K562 (cell line): Measurements from ENCODE around the gene TMEM164. TPM values are rescaled to one million over a fixed set of nuclear protein-coding genes. Genes with fewer than 3 reads are reported as not detected.

Source experiments
- ARNT ChIP-seq, 2 experiments: fragments of 450-650 bp; IDR thresholded peaks; 2 replicates each; pipeline ENCODE4 v1.6.1; 2016; ENCODE audit warnings: mild to moderate bottlenecking in 1 of 2
- CTBP1 ChIP-seq: fragments of 450-650 bp; IDR thresholded peaks from 2 replicates; pipeline ENCODE4 v1.6.1; 2016; ENCODE audit warnings: borderline replicate concordance
- DPF2 ChIP-seq: fragments of 450-650 bp; IDR thresholded peaks from 2 replicates; pipeline ENCODE4 v1.6.1; 2016
- FOXK2 ChIP-seq, 2 experiments: fragments of 450-650 bp; IDR thresholded peaks in 1 of 2; conservative IDR thresholded peaks in 1 of 2; 2 replicates each; pipeline ENCODE4 v1.6.1; 2016; ENCODE audit warnings: low read depth in 2 of 2, mild to moderate bottlenecking in 1 of 2
- GABPA ChIP-seq: fragments of 200-800 bp; sonication (Bioruptor generic); conservative IDR thresholded peaks from 2 replicates; pipeline ENCODE4 v1.6.1; 2016; ENCODE audit warnings: low read depth, missing genetic modification characterization, missing compliant biosample characterization
- GTF2E2 ChIP-seq: fragments of 200-800 bp; sonication (Bioruptor generic); IDR thresholded peaks from 2 replicates; pipeline ENCODE4 v1.6.1; 2016; ENCODE audit warnings: missing genetic modification characterization, missing compliant biosample characterization
- HDAC1 ChIP-seq, 2 experiments: fragments of 450-650 bp; IDR thresholded peaks; 2 replicates each; pipeline ENCODE4 v1.6.1; 2016 to 2017; ENCODE audit warnings: inconsistent platforms in 1 of 2, mild to moderate bottlenecking in 1 of 2, moderate library complexity in 1 of 2
- HNRNPL ChIP-seq: fragments of 200-400 bp; formaldehyde crosslinking; IDR thresholded peaks from 2 replicates; pipeline ENCODE4 v1.6.1; 2017; ENCODE audit warnings: low read depth, mild to moderate bottlenecking, low read length
- KAT7 ChIP-seq: sonication (generic); formaldehyde crosslinking; IDR thresholded peaks from 2 replicates; pipeline ENCODE4 v1.8.0; 2022; ENCODE audit warnings: missing genetic modification reagents, mild to moderate bottlenecking, borderline replicate concordance
- NFIC ChIP-seq: fragments of 450-650 bp; IDR thresholded peaks from 2 replicates; pipeline ENCODE4 v1.6.1; 2017; ENCODE audit warnings: mild to moderate bottlenecking, inconsistent platforms
- NFRKB ChIP-seq: fragments of 450-650 bp; IDR thresholded peaks from 2 replicates; pipeline ENCODE4 v1.6.1; 2016; ENCODE audit warnings: low read depth
- SRSF9 ChIP-seq: fragments of 200-400 bp; formaldehyde crosslinking; IDR thresholded peaks from 2 replicates; pipeline ENCODE4 v1.6.1; 2017; ENCODE audit warnings: low read depth, low read length, borderline replicate concordance
- ZBTB7A ChIP-seq: IDR thresholded peaks from 2 replicates; pipeline ENCODE4 v1.6.1; 2011; ENCODE audit warnings: low read depth, mild to moderate bottlenecking, low read length, moderate library complexity, borderline replicate concordance; ENCODE audit not compliant: control insufficient read depth
- ZNF395 ChIP-seq: fragments of 200-800 bp; sonication (Bioruptor generic); IDR thresholded peaks from 2 replicates; pipeline ENCODE4 v1.6.1; 2017; ENCODE audit warnings: missing genetic modification characterization, missing compliant biosample characterization
- ZNF589 ChIP-seq: fragments of 200-800 bp; sonication (Bioruptor generic); IDR thresholded peaks from 2 replicates; pipeline ENCODE4 v1.6.1; 2016; ENCODE audit warnings: low read depth, missing genetic modification characterization, missing compliant biosample characterization
- polyA plus RNA-seq, 8 experiments: library from polyadenylated mRNA; depleted of rRNA in 4 of 8; stranded (reverse) in 5 of 8; unstranded in 3 of 8; fragments of >200 nt; fragmentation: Nextera tagmentation in 2 of 8; fragmentation: Illumina TruSeq in 1 of 8; extraction: Ambion mirVana in 2 of 8; extraction: Trizol in 1 of 8; gene quantifications; 2 replicates each; pipeline versions ENCODE4 v1.2.1 to v1.2.3, GENCODE V29; 2011 to 2014; ENCODE audit warnings: inconsistent platforms in 1 of 8, missing spikeins in 1 of 8
- total RNA-seq, 7 experiments: library from RNA; depleted of rRNA in 6 of 7; stranded (reverse); fragments of >200 nt in 6 of 7; fragmentation: Illumina TruSeq in 2 of 7; extraction: Trizol in 2 of 7; gene quantifications; 2 replicates each; pipeline versions ENCODE4 v1.2.1 to v1.2.3, GENCODE V29; 2011 to 2021; ENCODE audit warnings: low replicate concordance in 1 of 7
- TF ChIP-seq, protein P1 (sequence below): fragments of 450-650 bp; IDR thresholded peaks from 2 replicates; pipeline ENCODE4 v1.6.1; 2018; ENCODE audit not compliant: partially characterized antibody

Gene TMEM164
- total and polyA plus RNA-seq, 9 of the 15 experiments (the other 6 are each of a cell fraction or from before 2014, with no cell fraction given) = 2.4 to 57.3 (median 23.1) TPM

DNA sequence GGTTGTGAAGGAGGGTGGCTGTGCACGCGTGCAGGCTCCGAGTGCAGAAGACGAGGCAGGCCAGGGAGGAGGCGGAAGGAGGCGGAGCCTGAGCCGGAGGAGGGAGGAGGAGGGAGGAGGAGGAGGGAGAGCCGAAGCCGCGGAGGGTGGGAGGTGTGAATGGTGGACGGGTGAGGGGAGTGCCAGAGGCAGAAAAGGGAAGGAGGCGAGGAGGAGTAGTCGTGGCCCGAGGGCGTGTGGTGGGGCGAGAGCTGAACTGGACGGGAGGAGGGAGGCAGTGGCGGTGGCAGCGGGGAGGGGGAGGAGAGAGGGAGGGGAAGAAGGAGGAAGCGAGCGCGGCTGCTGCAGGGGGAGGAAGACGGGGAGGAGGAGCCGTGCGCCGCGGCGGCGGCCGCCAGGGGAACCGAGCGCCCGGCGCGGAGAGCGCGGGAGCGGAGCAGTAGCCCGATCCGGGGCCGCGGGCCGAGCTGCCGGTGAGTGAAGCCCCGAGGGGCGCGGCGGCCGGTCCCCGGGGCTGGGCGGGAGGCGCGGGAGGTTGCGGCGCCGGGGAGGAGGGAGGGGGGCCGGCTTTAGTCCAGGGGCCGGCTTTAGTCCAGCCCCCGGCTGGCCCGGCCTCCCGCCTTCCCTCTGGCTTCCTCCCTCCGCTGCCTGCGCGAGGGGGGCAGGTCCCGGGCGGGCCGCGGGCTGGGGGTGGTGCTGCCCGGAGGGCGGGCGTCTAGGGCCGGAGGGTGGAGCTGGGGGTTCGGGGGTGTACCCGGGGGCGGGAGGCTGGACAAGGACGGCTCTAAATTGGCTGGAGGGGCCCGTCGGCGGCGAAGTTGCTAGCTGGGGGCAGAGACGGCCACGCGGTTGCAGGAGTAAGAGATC is at the start of gene TMEM164 (continued):
- TF ChIP-seq, protein P1, sequence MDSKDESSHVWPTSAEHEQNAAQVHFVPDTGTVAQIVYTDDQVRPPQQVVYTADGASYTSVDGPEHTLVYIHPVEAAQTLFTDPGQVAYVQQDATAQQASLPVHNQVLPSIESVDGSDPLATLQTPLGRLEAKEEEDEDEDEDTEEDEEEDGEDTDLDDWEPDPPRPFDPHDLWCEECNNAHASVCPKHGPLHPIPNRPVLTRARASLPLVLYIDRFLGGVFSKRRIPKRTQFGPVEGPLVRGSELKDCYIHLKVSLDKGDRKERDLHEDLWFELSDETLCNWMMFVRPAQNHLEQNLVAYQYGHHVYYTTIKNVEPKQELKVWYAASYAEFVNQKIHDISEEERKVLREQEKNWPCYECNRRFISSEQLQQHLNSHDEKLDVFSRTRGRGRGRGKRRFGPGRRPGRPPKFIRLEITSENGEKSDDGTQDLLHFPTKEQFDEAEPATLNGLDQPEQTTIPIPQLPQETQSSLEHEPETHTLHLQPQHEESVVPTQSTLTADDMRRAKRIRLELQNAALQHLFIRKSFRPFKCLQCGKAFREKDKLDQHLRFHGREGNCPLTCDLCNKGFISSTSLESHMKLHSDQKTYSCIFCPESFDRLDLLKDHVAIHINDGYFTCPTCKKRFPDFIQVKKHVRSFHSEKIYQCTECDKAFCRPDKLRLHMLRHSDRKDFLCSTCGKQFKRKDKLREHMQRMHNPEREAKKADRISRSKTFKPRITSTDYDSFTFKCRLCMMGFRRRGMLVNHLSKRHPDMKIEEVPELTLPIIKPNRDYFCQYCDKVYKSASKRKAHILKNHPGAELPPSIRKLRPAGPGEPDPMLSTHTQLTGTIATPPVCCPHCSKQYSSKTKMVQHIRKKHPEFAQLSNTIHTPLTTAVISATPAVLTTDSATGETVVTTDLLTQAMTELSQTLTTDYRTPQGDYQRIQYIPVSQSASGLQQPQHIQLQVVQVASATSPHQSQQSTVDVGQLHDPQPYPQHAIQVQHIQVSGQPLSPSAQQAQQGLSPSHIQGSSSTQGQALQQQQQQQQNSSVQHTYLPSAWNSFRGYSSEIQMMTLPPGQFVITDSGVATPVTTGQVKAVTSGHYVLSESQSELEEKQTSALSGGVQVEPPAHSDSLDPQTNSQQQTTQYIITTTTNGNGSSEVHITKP = peak; percentile 35
- no peak for TF ChIP-seq FOXK2 (conservative IDR thresholded peaks at IDR 0.05 in 1 of 2, IDR thresholded peaks at IDR 0.05 in 1 of 2; ENCODE audit: low read depth in 2 of 2)
- 0 out of 2 replicates have a peak, but pooled peaks have one; percentile 7 for TF ChIP-seq ZNF589 (CRISPR knock-in tag)
- 0 out of 2 replicates have a peak, but pooled peaks have one; percentile 55 for TF ChIP-seq NFRKB
- TF ChIP-seq HDAC1 (IDR thresholded peaks at IDR 0.05) = peak in 1 of 2 experiments; percentile 83; a peak in 1 of 4 replicates
- 0 out of 2 replicates have a peak, but pooled peaks have one; percentile 17 for TF ChIP-seq CTBP1
- TF ChIP-seq SRSF9 = no peak
- TF ChIP-seq GTF2E2 (tag) = no peak
- TF ChIP-seq ZNF395 (CRISPR knock-in tag) = 0 out of 2 replicates have a peak, but pooled peaks have one; percentile 61
- no peak for TF ChIP-seq KAT7 (CRISPR knock-in tag)
- TF ChIP-seq ARNT (IDR thresholded peaks at IDR 0.05) = 0 out of 4 replicates have a peak, but pooled peaks of 1 of the 2 experiments have one; percentile 41
- TF ChIP-seq NFIC = peak; percentile 56
- peak; percentile 39; the same call in 1 of the 2 replicates for TF ChIP-seq GABPA (tag)
- peak; percentile 62; the same call in 1 of the 2 replicates for TF ChIP-seq DPF2
- TF ChIP-seq ZBTB7A = peak; percentile 23; the same call in 1 of the 2 replicates
- peak; percentile 64; the same call in 1 of the 2 replicates for TF ChIP-seq HNRNPL
- TF ChIP-seq, all 486 proteins: peak for 87
